GM21360 (cell line): ENCODE data around the gene IL6ST.
A peak's percentile ranks its signal among the peaks of the same experiment; 100 is the strongest.

ENCODE experiments used
- ATAC-seq: cut with Tn5 transposase; IDR thresholded peaks from one replicate; pipeline ENCODE4 v1.9.1; 2021; ENCODE audit warnings: mild to moderate bottlenecking, moderate library complexity; ENCODE audit not compliant: unreplicated experiment

Gene IL6ST

DNA sequence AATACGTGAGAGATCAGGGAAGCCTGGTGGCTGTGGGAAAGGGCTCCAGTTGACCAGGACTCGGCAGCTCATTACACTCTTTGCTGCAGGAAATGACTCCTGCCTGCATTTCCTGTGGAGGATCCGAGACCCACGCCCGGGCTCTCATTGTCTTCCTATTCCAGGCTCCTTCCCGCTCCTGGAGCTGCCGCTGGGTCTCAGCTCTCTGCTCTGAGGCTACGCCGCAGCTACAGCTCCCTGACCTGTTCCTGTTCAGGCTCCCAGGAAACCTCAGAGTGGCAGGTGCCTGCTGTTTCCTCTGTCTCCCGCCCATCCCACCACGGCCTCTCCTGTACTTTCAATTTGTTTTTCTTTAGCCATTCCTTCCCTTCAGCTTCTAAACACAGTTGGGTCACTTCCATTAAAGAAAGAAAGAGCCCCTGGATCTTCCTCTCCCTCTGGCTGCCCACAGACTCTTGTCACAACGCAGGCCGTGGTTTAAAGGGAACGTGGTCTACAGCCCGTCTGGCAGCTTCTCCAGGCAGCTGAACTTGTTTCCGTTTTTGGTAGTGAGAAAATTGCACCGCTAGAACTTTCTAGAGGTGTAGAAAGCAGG lies 71.5 kb downstream of the IL6ST start:
- ATAC-seq = no peak

GRCh38 chr5:55921617-55922016 lies 73.1 kb downstream of the IL6ST start:
- no peak for ATAC-seq

DNA sequence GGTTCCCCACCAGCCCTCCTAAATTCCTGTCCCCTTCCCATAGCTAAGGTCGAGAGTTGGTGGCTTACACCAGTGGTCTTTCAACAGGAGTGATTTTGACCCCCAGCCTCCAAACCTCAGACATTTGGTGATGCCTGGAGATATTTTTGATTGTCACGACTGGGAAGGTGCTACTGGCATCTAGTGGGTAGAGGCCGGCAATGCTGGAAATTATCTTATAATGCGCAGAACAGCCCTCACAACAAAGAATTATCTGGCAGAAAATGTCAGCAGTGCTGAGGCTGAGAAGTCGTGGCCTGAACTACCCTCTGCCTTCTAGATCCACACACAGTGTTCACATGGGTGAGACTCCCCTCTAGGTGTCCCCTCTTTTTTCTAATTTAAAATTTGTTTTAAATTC lies 74.0 kb downstream of the IL6ST start:
- no peak for ATAC-seq

DNA sequence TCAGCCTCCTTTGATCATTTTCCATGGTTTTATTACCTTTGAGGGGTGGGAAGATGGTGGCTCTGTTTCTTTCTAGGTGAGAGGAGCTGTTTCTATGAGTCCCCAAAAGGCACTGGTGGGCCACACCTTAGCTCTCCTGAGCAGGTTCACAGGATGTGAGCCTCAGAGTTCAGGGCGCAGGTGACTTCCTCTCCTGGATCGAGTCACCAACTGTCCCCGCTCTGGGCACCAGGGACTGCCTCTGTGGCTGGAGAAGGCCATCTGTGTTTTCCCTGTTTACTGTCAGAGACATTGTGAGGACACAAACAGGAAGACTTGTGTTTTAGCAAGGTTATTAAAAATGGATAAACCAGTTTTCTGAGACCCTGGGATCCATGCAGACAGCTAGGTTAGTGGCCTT lies 75.1 kb downstream of the IL6ST start:
- no peak for ATAC-seq

GRCh38 chr5:55918087-55919035 lies 76.4 kb downstream of the IL6ST start:
- ATAC-seq = no peak

- no peak for ATAC-seq
Observed at GRCh38 chr5:55917402-55918086, 77.2 kb downstream of the IL6ST start.

DNA sequence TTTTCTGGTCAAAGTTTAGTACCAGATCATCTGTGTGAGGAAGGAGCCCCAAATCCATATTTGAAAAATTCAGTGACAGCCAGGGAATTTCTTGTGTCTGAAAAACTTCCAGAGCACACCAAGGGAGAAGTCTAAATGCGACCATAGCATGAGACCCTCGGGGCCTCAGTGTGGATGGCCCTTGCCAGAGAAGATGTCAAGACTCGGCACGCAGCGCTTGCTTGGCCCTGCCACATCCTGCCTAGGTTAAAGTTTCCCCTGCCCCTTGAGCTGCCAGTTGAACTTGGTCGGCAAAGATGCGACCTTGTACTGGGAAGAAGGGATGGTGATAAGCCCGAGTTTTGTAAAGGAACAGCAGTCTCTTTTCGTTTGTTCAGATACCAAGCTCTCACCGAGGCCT lies 77.8 kb downstream of the IL6ST start:
- ATAC-seq = no peak

DNA sequence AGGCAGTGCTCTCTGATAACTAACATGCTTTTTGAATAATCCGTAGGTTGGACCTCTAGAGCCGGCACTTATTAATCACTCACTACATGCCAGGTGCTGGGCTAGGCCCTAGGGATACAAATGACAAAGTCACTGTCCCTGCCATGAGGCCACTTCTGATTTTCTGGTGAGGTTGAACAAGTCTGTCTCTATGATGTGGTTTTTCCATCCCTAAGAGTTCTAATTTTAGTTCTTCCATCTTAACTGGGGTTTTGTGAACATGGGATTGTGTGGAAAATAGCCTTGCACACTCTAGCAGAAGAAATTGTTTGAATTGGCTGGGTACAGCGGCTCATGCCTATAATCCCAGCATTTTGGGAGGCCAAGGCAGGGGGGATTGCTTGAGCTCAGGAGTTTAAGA lies 79.0 kb downstream of the IL6ST start:
- ATAC-seq = no peak

- ATAC-seq = no peak
Observed at GRCh38 chr5:55914971-55915370, 79.8 kb downstream of the IL6ST start.

DNA sequence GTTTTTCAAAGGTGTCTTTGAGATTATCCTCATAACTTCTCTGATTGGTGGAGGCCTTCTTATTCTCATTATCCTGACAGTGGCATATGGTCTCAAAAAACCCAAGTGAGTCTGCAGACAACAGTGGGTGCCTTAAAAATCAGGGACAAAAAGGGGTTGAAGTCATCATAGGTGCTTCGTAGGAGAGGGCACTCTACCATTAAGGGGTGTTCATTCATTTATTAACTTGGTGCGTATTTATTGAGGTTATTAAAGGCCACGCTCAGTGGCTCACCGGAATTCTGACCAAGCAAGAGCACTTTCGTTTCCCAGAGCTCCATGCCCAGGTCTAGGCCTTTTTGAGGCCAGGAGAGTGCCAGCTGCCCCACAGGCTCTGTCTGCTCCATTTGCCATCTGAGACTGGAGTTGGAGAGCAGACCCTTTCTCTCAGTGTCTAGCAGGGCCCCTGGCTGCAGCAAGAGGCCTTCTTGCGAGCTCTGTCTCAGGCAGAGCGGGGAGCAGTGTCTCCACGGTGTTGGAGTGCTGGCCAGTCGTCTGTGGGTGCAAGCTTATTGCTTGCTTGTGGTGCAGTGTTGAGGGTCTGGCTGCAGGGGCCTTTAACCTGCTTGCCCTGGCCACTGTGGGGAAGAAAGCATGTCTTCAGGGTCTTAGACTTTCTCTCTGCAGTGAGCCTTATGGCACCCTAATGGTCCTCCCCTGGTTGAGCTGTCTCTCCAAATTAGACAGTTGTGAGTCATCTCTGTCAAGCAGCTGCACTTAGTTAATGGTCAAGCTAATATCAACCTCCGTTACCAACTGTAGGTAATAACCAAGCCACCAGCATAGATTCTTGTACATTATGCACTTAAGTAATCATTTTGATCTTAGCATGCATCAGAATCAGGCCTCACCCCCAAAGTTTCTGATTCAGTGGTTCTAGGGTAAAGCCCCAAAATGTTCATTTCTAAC lies 81.0 kb downstream of the IL6ST start:
- ATAC-seq = no peak

DNA sequence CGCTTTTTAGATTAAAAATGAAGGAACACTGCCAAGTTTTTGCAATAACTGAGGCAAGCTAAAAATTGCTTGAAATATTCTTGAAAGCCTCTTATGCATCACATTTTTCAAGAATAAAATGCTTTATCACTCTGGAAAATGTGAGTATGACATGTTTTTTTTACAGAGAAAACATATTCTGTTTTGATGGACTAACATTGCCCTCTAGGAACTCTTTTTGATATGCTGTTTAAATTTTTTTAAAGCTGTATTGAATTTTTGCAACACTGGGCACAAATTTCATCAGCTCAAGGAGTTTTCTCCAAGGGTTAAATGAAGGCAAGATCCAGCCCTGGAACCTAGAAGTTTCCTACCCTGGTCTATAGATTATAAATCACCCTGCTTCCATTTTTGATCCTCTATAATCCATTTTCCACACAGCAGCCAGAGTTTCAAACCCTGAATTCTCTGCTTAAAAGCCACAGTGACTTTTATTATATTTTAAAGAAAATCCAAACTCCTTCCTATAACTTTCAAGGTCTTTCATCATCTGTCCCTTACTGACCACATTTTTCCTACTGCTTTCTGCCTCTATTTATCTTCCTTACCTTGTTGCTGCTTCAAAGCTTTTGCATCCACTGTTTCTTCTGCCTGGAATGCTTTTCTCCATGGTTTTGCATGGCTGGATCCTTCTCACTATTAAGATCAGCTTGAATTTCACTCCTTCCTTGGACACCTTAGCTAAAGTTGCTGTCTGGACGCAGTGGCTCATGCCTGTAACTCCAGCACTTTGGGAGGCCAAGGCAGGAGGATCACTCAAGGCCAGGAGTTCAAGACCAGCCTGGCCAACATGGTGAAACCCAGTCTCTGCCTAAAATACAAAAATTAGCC lies 82.7 kb downstream of the IL6ST start:
- ATAC-seq = no peak

DNA sequence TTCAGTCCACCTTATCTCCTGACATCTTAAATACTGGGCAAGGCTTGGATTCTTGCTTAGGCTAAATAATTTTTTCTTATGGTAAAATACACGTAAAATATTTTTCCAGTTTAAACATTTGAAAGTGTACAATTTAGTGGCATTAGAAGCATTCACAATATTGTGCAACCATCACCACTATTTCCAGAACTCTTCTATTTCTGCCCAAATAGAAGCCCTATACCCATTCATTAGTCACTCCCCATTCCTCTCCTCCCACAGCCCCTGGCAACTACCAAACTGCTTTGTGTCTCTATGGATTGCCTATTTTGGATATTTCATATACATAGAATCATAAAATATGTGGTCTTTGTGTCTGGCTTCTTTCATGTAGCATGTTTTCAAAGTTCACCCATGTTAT lies 86.0 kb downstream of the IL6ST start:
- ATAC-seq = no peak

- no peak for ATAC-seq
Observed at GRCh38 chr5:55907927-55908326, 86.8 kb downstream of the IL6ST start.

- no peak for ATAC-seq
Observed at GRCh38 chr5:55905251-55905650, 89.5 kb downstream of the IL6ST start.

- ATAC-seq = no peak
Observed at GRCh38 chr5:55904152-55904551, 90.6 kb downstream of the IL6ST start.

DNA sequence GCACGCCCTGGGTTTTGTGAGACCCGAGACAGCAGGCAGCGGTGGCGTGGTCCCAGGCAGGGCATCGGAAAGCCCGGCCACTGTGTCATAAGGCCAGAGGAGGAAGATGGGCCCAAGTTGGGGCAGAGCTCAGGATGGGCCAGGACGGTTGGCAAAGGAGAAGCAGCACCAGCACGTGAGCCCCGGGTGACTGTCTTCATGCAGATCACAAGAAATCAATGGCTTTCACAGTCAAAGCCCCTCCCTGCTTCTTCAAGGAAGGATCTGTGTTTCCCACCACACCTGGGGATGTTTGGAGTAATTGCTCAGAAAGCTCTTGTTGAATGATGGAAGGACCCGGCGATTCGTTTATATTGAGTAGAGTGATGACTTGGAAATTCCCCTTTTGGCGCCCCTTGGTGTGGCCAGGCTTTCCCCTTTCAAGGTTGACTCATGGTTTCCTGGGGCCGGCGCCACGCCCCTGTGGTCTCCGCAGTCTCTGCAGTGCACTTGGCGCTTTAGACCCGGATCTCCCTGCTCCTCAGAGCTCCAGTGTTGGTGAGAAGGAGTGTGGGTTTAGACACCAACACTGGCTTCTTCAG lies 91.6 kb downstream of the IL6ST start:
- peak; percentile 91 for ATAC-seq

DNA sequence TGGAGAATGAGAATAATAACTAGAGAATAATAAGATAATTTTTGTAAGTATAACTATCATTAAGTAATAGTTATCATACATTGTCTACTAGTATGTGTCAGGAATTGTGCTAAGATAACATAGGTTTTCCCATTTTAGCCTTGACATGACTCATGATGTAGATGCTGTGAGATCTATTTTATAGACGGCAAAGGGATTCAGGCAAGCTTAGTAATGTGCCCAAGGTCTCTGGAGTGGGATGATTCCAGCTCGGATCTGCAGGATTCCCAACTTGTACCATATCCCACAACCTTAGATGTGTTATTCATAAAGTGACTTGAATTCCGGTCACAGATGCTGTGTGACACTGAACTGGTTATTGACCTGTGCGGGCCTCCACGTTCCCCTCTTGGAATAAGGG lies 92.1 kb downstream of the IL6ST start:
- ATAC-seq = no peak

DNA sequence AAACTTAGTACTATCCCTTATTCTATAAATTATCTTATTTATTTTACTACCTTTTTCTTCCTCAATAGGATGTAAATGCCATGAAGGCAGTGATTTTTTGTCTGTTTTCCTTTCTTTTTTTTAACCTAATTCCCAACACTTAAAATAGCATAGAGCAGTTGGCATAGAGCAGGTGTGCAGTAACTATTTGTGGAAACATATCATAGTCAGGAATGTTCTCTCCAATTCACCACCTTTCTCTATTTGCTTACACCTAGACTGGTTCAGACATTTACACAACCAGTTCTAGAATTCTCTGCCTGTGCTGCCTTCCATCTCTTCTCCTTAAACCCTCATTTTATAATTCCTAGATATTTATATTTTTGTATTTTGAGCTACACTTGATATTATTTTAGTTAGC lies 94.0 kb downstream of the IL6ST start:
- ATAC-seq = no peak

DNA sequence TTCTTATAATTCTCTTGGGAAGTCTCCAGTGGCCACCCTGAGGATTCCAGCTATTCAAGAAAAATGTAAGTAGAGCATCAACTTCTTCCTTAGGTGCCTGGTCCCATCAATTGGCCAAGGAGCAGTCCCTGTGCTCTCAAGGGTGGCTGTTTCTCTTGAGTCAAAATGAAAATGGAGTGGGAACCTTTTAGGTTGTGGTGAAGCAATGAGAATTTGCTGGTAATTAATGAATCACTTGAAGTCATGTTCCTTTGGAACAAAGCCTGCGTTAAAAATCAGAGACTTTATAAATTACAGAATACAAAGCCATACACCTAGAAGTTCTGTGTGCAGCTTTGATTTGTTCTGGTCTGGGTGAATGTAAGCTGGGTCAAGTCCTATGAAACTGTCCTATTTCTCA lies 94.7 kb downstream of the IL6ST start:
- no peak for ATAC-seq
